HepG2 (cell line): ENCODE results near the gene CGREF1. TPM values are rescaled to one million over a fixed set of nuclear protein-coding genes. Genes with fewer than 3 reads are reported as not detected.
A peak's percentile ranks its signal among the peaks of the same experiment; 100 is the strongest.

Experiments
- AGO1 ChIP-seq: fragments of 200-400 bp; formaldehyde crosslinking; IDR thresholded peaks from 2 replicates; pipeline ENCODE4 v1.6.1; 2017; ENCODE audit warnings: mild to moderate bottlenecking, low read depth, low read length, moderate library complexity; ENCODE audit not compliant: poor library complexity, severe bottlenecking
- AGO2 ChIP-seq: fragments of 200-400 bp; formaldehyde crosslinking; optimal IDR thresholded peaks from 2 replicates; pipeline ENCODE3; 2017; ENCODE audit warnings: mild to moderate bottlenecking, low read depth, low read length, moderate library complexity
- ETV6 ChIP-seq: sonication (generic); formaldehyde crosslinking; conservative IDR thresholded peaks from 2 replicates; pipeline ENCODE4 v1.4.0; 2020; ENCODE audit warnings: missing genetic modification reagents
- GZF1 ChIP-seq: sonication (generic); formaldehyde crosslinking; IDR thresholded peaks from 2 replicates; pipeline ENCODE4 v1.5.1; 2020; ENCODE audit warnings: mild to moderate bottlenecking, missing genetic modification reagents
- KDM3A ChIP-seq: IDR thresholded peaks from 2 replicates; pipeline ENCODE4 v1.6.1; 2018; ENCODE audit warnings: low read depth, missing compliant biosample characterization
- KMT2A ChIP-seq: sonication (generic); formaldehyde crosslinking; IDR thresholded peaks from 2 replicates; pipeline ENCODE4 v1.4.0; 2020; ENCODE audit warnings: missing genetic modification reagents
- LCORL ChIP-seq, 2 experiments: fragments of 450-650 bp in 1 of 2; sonication (generic) in 1 of 2; formaldehyde crosslinking in 1 of 2; IDR thresholded peaks; 2 replicates each; pipeline versions ENCODE4 v1.5.0 to v1.6.1; 2017 to 2020; ENCODE audit warnings: antibody characterized with exemption in 1 of 2, missing genetic modification reagents in 1 of 2
- NAIF1 ChIP-seq: sonication (generic); formaldehyde crosslinking; IDR thresholded peaks from 2 replicates; pipeline ENCODE4 v1.5.0; 2020; ENCODE audit warnings: mild to moderate bottlenecking, missing genetic modification reagents, borderline replicate concordance
- NFE2 ChIP-seq: sonication (generic); formaldehyde crosslinking; IDR thresholded peaks from 2 replicates; pipeline ENCODE4 v1.4.0; 2020; ENCODE audit warnings: missing genetic modification reagents
- POLR2AphosphoS5 ChIP-seq: IDR thresholded peaks from 2 replicates; pipeline ENCODE4 v1.6.1; 2012; ENCODE audit warnings: low read depth, low read length
- SMARCE1 ChIP-seq: fragments of 450-650 bp; IDR thresholded peaks from 2 replicates; pipeline ENCODE4 v1.6.1; 2017; ENCODE audit warnings: borderline replicate concordance
- SOX13 ChIP-seq, 3 experiments: fragments of 450-650 bp in 1 of 3; sonication (generic) in 1 of 3; formaldehyde crosslinking in 1 of 3; IDR thresholded peaks in 2 of 3; conservative IDR thresholded peaks in 1 of 3; 2 replicates each; pipeline versions ENCODE4 v1.5.0 to v1.6.1; 2016 to 2020; ENCODE audit warnings: antibody characterized with exemption in 1 of 3, mild to moderate bottlenecking in 1 of 3, missing compliant biosample characterization in 1 of 3, missing genetic modification reagents in 1 of 3, moderate library complexity in 1 of 3
- ZFP1 ChIP-seq: IDR thresholded peaks from 2 replicates; pipeline ENCODE4 v1.6.1; 2016
- ZNF713 ChIP-seq: sonication (generic); formaldehyde crosslinking; IDR thresholded peaks from 2 replicates; pipeline ENCODE4 v1.4.0; 2020; ENCODE audit warnings: mild to moderate bottlenecking, missing genetic modification reagents
- ZNF781 ChIP-seq: sonication (generic); formaldehyde crosslinking; IDR thresholded peaks from 2 replicates; pipeline ENCODE4 v1.5.1; 2020; ENCODE audit warnings: borderline replicate concordance, mild to moderate bottlenecking, missing genetic modification reagents; ENCODE audit errors: not compliant biosample characterization
- ZNF839 ChIP-seq: sonication (generic); formaldehyde crosslinking; IDR thresholded peaks from 2 replicates; pipeline ENCODE4 v1.4.0; 2020; ENCODE audit warnings: missing genetic modification reagents, mild to moderate bottlenecking, borderline replicate concordance
- ZSCAN31 ChIP-seq: sonication (generic); formaldehyde crosslinking; IDR thresholded peaks from 2 replicates; pipeline ENCODE4 v1.5.0; 2020; ENCODE audit warnings: low read depth, mild to moderate bottlenecking, missing genetic modification reagents
- polyA plus RNA-seq, 8 experiments: library from polyadenylated mRNA; depleted of rRNA in 3 of 8; stranded (reverse) in 7 of 8; unstranded in 1 of 8; fragments of >200 nt; fragmentation: Illumina TruSeq in 4 of 8; extraction: Trizol in 4 of 8; gene quantifications; 2 replicates each; pipeline versions ENCODE4 v1.2.1 to v1.2.3, GENCODE V29; 2011 to 2016; ENCODE audit warnings: low read depth in 4 of 8, missing spikeins in 1 of 8, mixed read lengths in 1 of 8; ENCODE audit not compliant: insufficient read depth in 1 of 8
- total RNA-seq, 5 experiments: library from RNA; depleted of rRNA; stranded (reverse); fragments of >200 nt; fragmentation: Illumina TruSeq; extraction: Trizol; gene quantifications; 2 replicates each; pipeline ENCODE4 v1.2.3, GENCODE V29; 2016; ENCODE audit warnings: low read depth in 1 of 5
- TF ChIP-seq, protein P1 (sequence below): sonication (generic); formaldehyde crosslinking; IDR thresholded peaks from 2 replicates; pipeline ENCODE4 v1.4.0; 2020; ENCODE audit warnings: missing genetic modification reagents
- TF ChIP-seq, protein P2 (sequence below): sonication (generic); formaldehyde crosslinking; IDR thresholded peaks from 2 replicates; pipeline ENCODE4 v1.4.0; 2020; ENCODE audit warnings: missing genetic modification reagents, low read depth, mild to moderate bottlenecking, borderline replicate concordance
- TF ChIP-seq, protein P3 (sequence below): IDR thresholded peaks from 2 replicates; pipeline ENCODE4 v1.6.1; 2012; ENCODE audit warnings: inconsistent platforms
- TF ChIP-seq, protein P4 (sequence below): sonication (generic); formaldehyde crosslinking; IDR thresholded peaks from 2 replicates; pipeline ENCODE4 v1.5.1; 2020; ENCODE audit warnings: mild to moderate bottlenecking, missing genetic modification reagents, moderate library complexity

Gene CGREF1
- total and polyA plus RNA-seq, 2 of the 13 experiments (the other 11 are each of a cell fraction or from before 2014, with no cell fraction given), result 13.9 to 23.4 TPM

DNA sequence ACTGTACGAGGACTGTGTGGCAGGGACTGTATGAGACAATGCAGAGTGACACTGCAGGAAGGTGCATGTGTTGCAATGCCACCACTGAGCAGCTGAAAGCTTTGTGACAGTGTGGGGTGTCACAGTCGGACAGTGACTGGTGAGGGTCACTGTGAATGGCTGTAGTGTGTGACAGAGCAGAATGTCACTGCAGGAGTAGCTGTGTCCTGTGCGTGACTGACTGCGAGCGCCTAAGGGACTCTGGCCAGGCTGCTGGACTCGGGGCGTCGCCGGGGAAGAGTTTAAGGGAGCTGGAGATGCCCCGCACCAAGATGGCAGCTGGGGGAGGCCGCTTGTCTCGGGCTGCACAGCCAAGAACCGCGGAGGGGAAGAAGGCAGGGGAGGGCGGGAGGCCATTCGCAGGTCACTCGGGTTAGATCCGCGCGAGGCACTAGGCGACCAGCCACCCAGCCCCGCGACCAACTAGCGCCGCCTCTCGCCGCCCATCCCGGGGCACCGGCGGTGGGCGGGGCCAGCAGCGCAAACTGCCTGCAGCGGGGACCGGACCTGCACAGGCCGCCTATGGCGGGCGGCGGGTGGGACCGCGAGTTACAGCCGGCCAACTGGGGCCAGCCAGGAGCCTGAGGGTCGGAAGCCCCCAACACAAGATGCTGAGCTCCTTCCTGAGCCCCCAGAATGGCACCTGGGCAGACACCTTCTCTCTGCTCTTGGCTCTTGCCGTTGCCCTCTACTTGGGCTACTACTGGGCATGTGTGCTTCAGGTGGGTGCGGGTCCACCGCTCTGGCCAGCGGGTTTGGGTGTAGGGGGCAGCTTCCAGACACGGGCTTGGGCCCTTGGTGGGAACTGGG lies 4.6 kb upstream of the CGREF1 start, which contains the start of gene ABHD1 (continued):
- TF ChIP-seq ETV6 (CRISPR knock-in tag) (no peak), SOX13 (IDR thresholded peaks at IDR 0.05) (no peak), SOX13 (CRISPR knock-in tag; conservative IDR thresholded peaks at IDR 0.05 in 1 of 2, IDR thresholded peaks at IDR 0.05 in 1 of 2) (peak; percentile 12 to 28; a peak in 1 of 4 replicates), AGO2 (peak; percentile 27), SMARCE1 (no peak), KMT2A (CRISPR knock-in tag) (no peak), GZF1 (peak; percentile 82; the same call in 1 of the 2 replicates), ZNF839 (CRISPR knock-in tag) (no peak), ZNF781 (CRISPR knock-in tag) (peak; percentile 52), KDM3A (CRISPR knock-in tag) (peak; percentile 68; the same call in 1 of the 2 replicates), ZFP1 (CRISPR knock-in tag) (no peak), ZNF713 (CRISPR knock-in tag) (peak; percentile 70; the same call in 1 of the 2 replicates), NAIF1 (CRISPR knock-in tag) (0 out of 2 replicates have a peak, but pooled peaks have one; percentile 19), AGO1 (peak; percentile 57), POLR2AphosphoS5 (peak; percentile 60), NFE2 (CRISPR knock-in tag) (peak; percentile 63; the same call in 1 of the 2 replicates), ZSCAN31 (CRISPR knock-in tag) (peak; percentile 65; the same call in 1 of the 2 replicates), LCORL (IDR thresholded peaks at IDR 0.05) (no peak), LCORL (CRISPR knock-in tag; IDR thresholded peaks at IDR 0.05) (peak; percentile 33; the same call in 1 of the 2 replicates)
- TF ChIP-seq, protein P1, sequence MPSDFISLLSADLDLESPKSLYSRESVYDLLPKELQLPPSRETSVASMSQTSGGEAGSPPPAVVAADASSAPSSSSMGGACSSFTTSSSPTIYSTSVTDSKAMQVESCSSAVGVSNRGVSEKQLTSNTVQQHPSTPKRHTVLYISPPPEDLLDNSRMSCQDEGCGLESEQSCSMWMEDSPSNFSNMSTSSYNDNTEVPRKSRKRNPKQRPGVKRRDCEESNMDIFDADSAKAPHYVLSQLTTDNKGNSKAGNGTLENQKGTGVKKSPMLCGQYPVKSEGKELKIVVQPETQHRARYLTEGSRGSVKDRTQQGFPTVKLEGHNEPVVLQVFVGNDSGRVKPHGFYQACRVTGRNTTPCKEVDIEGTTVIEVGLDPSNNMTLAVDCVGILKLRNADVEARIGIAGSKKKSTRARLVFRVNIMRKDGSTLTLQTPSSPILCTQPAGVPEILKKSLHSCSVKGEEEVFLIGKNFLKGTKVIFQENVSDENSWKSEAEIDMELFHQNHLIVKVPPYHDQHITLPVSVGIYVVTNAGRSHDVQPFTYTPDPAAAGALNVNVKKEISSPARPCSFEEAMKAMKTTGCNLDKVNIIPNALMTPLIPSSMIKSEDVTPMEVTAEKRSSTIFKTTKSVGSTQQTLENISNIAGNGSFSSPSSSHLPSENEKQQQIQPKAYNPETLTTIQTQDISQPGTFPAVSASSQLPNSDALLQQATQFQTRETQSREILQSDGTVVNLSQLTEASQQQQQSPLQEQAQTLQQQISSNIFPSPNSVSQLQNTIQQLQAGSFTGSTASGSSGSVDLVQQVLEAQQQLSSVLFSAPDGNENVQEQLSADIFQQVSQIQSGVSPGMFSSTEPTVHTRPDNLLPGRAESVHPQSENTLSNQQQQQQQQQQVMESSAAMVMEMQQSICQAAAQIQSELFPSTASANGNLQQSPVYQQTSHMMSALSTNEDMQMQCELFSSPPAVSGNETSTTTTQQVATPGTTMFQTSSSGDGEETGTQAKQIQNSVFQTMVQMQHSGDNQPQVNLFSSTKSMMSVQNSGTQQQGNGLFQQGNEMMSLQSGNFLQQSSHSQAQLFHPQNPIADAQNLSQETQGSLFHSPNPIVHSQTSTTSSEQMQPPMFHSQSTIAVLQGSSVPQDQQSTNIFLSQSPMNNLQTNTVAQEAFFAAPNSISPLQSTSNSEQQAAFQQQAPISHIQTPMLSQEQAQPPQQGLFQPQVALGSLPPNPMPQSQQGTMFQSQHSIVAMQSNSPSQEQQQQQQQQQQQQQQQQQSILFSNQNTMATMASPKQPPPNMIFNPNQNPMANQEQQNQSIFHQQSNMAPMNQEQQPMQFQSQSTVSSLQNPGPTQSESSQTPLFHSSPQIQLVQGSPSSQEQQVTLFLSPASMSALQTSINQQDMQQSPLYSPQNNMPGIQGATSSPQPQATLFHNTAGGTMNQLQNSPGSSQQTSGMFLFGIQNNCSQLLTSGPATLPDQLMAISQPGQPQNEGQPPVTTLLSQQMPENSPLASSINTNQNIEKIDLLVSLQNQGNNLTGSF (CRISPR knock-in tag), result peak; percentile 59; the same call in 1 of the 2 replicates
- TF ChIP-seq, protein P2, sequence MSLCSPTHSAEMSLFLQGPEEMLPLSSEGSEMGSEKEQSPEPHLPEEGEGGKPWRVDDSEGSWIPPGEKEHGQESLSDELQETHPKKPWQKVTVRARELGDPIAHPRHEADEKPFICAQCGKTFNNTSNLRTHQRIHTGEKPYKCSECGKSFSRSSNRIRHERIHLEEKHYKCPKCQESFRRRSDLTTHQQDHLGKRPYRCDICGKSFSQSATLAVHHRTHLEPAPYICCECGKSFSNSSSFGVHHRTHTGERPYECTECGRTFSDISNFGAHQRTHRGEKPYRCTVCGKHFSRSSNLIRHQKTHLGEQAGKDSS (CRISPR knock-in tag), result peak; percentile 93
- TF ChIP-seq, protein P3, sequence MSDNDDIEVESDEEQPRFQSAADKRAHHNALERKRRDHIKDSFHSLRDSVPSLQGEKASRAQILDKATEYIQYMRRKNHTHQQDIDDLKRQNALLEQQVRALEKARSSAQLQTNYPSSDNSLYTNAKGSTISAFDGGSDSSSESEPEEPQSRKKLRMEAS, result peak; percentile 68
- TF ChIP-seq, protein P4, sequence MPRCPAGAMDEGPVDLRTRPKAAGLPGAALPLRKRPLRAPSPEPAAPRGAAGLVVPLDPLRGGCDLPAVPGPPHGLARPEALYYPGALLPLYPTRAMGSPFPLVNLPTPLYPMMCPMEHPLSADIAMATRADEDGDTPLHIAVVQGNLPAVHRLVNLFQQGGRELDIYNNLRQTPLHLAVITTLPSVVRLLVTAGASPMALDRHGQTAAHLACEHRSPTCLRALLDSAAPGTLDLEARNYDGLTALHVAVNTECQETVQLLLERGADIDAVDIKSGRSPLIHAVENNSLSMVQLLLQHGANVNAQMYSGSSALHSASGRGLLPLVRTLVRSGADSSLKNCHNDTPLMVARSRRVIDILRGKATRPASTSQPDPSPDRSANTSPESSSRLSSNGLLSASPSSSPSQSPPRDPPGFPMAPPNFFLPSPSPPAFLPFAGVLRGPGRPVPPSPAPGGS (CRISPR knock-in tag), result peak; percentile 89
